ENCODE data around the gene TTC33. TPM values are rescaled to one million over a fixed set of nuclear protein-coding genes. Genes with fewer than 3 reads are reported as not detected.

Gene TTC33
- total RNA-seq, 1 experiment from 2014 or later = 12.6 TPM

DNA sequence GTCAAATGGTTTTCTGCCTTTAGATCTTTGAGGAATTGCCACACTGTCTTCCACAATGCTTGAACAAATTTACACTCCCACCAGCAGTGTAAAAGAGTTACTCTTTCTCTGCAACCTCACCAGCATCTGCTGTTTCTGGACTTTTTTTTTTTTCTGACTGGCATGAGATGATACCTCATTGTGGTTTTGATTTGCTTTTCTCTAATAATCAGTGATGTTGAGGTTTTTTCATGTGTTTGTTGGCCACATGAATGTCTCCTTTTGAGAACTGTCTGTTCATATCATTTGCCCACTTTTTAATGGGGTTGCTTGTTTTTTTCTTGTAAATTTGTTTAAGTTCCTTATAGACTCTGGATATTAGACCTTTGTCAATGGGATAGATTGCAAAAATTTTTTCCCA lies 205.3 kb downstream of the TTC33 start:
- CTCF ChIA-PET = no interaction called here

DNA sequence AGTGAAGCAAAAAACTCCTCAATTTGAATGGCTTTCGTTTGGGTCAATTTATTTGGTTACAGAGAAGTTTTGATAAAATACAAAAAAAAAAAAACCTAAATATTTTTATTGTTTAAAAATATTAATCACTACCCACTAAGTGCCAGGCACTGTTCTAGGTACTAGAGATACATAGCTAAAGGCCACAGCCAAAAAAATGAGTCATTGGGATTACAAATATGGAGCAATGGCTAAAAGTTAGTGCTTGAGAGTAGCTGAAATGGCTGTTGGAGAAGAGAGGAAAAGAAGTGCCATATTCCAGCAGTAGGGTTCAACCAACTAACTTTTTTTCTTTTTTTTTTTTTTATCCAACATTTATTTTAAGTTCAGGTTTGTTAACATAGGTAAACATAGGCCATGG lies 206.1 kb downstream of the TTC33 start:
- Histone ChIP-seq H3K27me3 (ENCODE audit: control insufficient read depth, insufficient read depth, low read length) (no peaks in the 10 kb centered on the region), H3K36me3 (ENCODE audit: control insufficient read depth, insufficient read depth, low read length) (no peaks in the 10 kb centered on the region), H3K4me1 (ENCODE audit: control insufficient read depth, insufficient read depth, low read length) (peaks cover 23% of the 10 kb centered on the region), H3K27ac (ENCODE audit: low read length) (peak overlapping the region; percentile 48; the same call in 1 of the 2 replicates), H3K9me3 (ENCODE audit: control insufficient read depth, insufficient read depth, low read depth, low read length) (peaks cover 4% of the 10 kb centered on the region; the same call in 1 of the 2 replicates), H3K4me3 (ENCODE audit: low read depth in 2 of 2, low read length in 2 of 2) (no peak overlapping the region)
- ChIA-PET POLR2A (no interaction called here), CTCF (no interaction called here)
- no peak for DNase-seq (ENCODE audit: low read depth, low spot score)
- no peak for ATAC-seq
- intact Hi-C loops (cut with micrococcal nuclease; ENCODE audit: unreplicated experiment) = loop anchor here (5.0 kb wide), 1 partner anchor 138 kb away; no protein-coding TSS in a partner anchor
- no TSS peak for BruUV-seq (replicated peaks)
- in situ Hi-C loops (cut with HindIII; ENCODE audit: low pct_unique_long_range_greater_than_20kb, low sequenced_read_pairs) = no loop called here
- TF ChIP-seq SIN3A (IDR thresholded peaks at IDR 0.05; ENCODE audit: borderline replicate concordance, insufficient read depth, low read depth, low read length) (no peak), POLR2AphosphoS5 (IDR thresholded peaks at IDR 0.05; ENCODE audit: low read depth, low read length) (no peak), TCF7L2 (IDR thresholded peaks at IDR 0.05; ENCODE audit: low read depth, low read length) (no peak)
- TF ChIP-seq, protein P1, sequence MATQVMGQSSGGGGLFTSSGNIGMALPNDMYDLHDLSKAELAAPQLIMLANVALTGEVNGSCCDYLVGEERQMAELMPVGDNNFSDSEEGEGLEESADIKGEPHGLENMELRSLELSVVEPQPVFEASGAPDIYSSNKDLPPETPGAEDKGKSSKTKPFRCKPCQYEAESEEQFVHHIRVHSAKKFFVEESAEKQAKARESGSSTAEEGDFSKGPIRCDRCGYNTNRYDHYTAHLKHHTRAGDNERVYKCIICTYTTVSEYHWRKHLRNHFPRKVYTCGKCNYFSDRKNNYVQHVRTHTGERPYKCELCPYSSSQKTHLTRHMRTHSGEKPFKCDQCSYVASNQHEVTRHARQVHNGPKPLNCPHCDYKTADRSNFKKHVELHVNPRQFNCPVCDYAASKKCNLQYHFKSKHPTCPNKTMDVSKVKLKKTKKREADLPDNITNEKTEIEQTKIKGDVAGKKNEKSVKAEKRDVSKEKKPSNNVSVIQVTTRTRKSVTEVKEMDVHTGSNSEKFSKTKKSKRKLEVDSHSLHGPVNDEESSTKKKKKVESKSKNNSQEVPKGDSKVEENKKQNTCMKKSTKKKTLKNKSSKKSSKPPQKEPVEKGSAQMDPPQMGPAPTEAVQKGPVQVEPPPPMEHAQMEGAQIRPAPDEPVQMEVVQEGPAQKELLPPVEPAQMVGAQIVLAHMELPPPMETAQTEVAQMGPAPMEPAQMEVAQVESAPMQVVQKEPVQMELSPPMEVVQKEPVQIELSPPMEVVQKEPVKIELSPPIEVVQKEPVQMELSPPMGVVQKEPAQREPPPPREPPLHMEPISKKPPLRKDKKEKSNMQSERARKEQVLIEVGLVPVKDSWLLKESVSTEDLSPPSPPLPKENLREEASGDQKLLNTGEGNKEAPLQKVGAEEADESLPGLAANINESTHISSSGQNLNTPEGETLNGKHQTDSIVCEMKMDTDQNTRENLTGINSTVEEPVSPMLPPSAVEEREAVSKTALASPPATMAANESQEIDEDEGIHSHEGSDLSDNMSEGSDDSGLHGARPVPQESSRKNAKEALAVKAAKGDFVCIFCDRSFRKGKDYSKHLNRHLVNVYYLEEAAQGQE (IDR thresholded peaks at IDR 0.05; ENCODE audit: insufficient read depth in 1 of 2, low read depth in 2 of 2, low read length in 1 of 2) = no peak
- TF ChIP-seq, protein P2, sequence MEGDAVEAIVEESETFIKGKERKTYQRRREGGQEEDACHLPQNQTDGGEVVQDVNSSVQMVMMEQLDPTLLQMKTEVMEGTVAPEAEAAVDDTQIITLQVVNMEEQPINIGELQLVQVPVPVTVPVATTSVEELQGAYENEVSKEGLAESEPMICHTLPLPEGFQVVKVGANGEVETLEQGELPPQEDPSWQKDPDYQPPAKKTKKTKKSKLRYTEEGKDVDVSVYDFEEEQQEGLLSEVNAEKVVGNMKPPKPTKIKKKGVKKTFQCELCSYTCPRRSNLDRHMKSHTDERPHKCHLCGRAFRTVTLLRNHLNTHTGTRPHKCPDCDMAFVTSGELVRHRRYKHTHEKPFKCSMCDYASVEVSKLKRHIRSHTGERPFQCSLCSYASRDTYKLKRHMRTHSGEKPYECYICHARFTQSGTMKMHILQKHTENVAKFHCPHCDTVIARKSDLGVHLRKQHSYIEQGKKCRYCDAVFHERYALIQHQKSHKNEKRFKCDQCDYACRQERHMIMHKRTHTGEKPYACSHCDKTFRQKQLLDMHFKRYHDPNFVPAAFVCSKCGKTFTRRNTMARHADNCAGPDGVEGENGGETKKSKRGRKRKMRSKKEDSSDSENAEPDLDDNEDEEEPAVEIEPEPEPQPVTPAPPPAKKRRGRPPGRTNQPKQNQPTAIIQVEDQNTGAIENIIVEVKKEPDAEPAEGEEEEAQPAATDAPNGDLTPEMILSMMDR (IDR thresholded peaks at IDR 0.05) = no peak

More for the DNA sequence above, 205.3 kb downstream of the TTC33 start:
- Histone ChIP-seq H3K4me1 (ENCODE audit: control insufficient read depth, insufficient read depth, low read length) (peaks cover 27% of the 10 kb centered on the region), H3K9me3 (ENCODE audit: control insufficient read depth, insufficient read depth, low read depth, low read length) (peaks cover 4% of the 10 kb centered on the region; the same call in 1 of the 2 replicates), H3K36me3 (ENCODE audit: control insufficient read depth, insufficient read depth, low read length) (no peaks in the 10 kb centered on the region), H3K4me3 (ENCODE audit: low read depth in 2 of 2, low read length in 2 of 2) (no peak overlapping the region), H3K27me3 (ENCODE audit: control insufficient read depth, insufficient read depth, low read length) (no peaks in the 10 kb centered on the region), H3K27ac (ENCODE audit: low read length) (peak overlapping the region; percentile 44; the same call in 1 of the 2 replicates)
- DNase-seq (ENCODE audit: low read depth, low spot score) (no peak), ATAC-seq (no peak)
- in situ Hi-C loops (cut with HindIII; ENCODE audit: low pct_unique_long_range_greater_than_20kb, low sequenced_read_pairs) = no loop called here
- POLR2A ChIA-PET = no interaction called here
- BruUV-seq (replicated peaks) = no TSS peak
- intact Hi-C loops (cut with micrococcal nuclease; ENCODE audit: unreplicated experiment) = loop anchor here (5.0 kb wide), 1 partner anchor 137 kb away; no protein-coding TSS in a partner anchor
- TF ChIP-seq, protein P2 (IDR thresholded peaks at IDR 0.05) = no peak
- no peak for TF ChIP-seq SIN3A (IDR thresholded peaks at IDR 0.05; ENCODE audit: borderline replicate concordance, insufficient read depth, low read depth, low read length)
- TF ChIP-seq TCF7L2 (IDR thresholded peaks at IDR 0.05; ENCODE audit: low read depth, low read length) = no peak
- TF ChIP-seq, protein P1 (IDR thresholded peaks at IDR 0.05; ENCODE audit: insufficient read depth in 1 of 2, low read depth in 2 of 2, low read length in 1 of 2) = no peak
- no peak for TF ChIP-seq POLR2AphosphoS5 (IDR thresholded peaks at IDR 0.05; ENCODE audit: low read depth, low read length)
